Stimulated activated CD4-positive, alpha-beta T cell treated with anti-CD3 and anti-CD28 coated beads, Interleukin-2, amount 100 ng/mL, for 48 hours (primary cell): ENCODE data around the gene TNS3.
"Not testable (repeated sequence)": the region's sequence is repeated elsewhere in the genome, so short reads cannot be mapped to it uniquely, and the experiment has no call there.

ENCODE experiments used
- DNase-seq, 2 donors: peaks; one replicate each; pipeline ENCODE4 v3.0.0-alpha.2; 2020

Gene TNS3

GRCh38 chr7:47264021-47264651 is 317.8 kb downstream of the TNS3 start:
- DNase-seq, result no peak

- DNase-seq, result no peak
Measured at GRCh38 chr7:47262881-47263280, 319.0 kb downstream of the TNS3 start.

- DNase-seq, result not testable (repeated sequence)
Measured at GRCh38 chr7:47262160-47262559, 319.8 kb downstream of the TNS3 start.

- no peak for DNase-seq
Measured at GRCh38 chr7:47260270-47260669, 321.6 kb downstream of the TNS3 start.

GRCh38 chr7:47259682-47260081 is 322.2 kb downstream of the TNS3 start:
- no peak for DNase-seq

- DNase-seq, result no peak
Measured at GRCh38 chr7:47258798-47259197, 323.1 kb downstream of the TNS3 start.

GRCh38 chr7:47256016-47256415 is 325.9 kb downstream of the TNS3 start:
- DNase-seq, result no peak

GRCh38 chr7:47255441-47255840 is 326.5 kb downstream of the TNS3 start:
- no peak for DNase-seq

GRCh38 chr7:47255007-47255406 is 326.9 kb downstream of the TNS3 start:
- DNase-seq, result no peak

- DNase-seq, result peak; percentile 33 to 58
Measured at GRCh38 chr7:47254081-47254977, 327.6 kb downstream of the TNS3 start.

GRCh38 chr7:47253650-47254080 is 328.2 kb downstream of the TNS3 start:
- no peak for DNase-seq

GRCh38 chr7:47252675-47253074 is 329.2 kb downstream of the TNS3 start:
- DNase-seq, result no peak

- DNase-seq, result no peak
Measured at GRCh38 chr7:47249361-47249760, 332.6 kb downstream of the TNS3 start.

- no peak for DNase-seq
Measured at GRCh38 chr7:47248797-47249196, 333.1 kb downstream of the TNS3 start.

- DNase-seq, result no peak
Measured at GRCh38 chr7:47247132-47247531, 334.8 kb downstream of the TNS3 start.

GRCh38 chr7:47244692-47245091 is 337.2 kb downstream of the TNS3 start:
- DNase-seq, result no peak

GRCh38 chr7:47241112-47242065 is 340.5 kb downstream of the TNS3 start:
- no peak for DNase-seq

- DNase-seq, result no peak
Measured at GRCh38 chr7:47239931-47240421, 341.9 kb downstream of the TNS3 start.

- no peak for DNase-seq
Measured at GRCh38 chr7:47239034-47239433, 342.9 kb downstream of the TNS3 start.

GRCh38 chr7:47236480-47237129 is 345.3 kb downstream of the TNS3 start:
- no peak for DNase-seq

- no peak for DNase-seq
Measured at GRCh38 chr7:47233996-47234395, 347.9 kb downstream of the TNS3 start.

GRCh38 chr7:47232751-47233412 is 349.0 kb downstream of the TNS3 start:
- DNase-seq, result no peak
